HCT116 (cell line): ENCODE results near the gene SHISA6. TPM values are rescaled to one million over a fixed set of nuclear protein-coding genes. Genes with fewer than 3 reads are reported as not detected.

Experiments used
- ATAC-seq: fragments of 200-7000 bp; cut with Tn5 transposase; 2 replicates; pipeline ENCODE4 v1.9.1; 2020; ENCODE audit warnings: mild to moderate bottlenecking, moderate library complexity
- BruUV-seq: library from RNA; stranded (reverse); fragments of 400-500 nt; replicated peaks from 2 replicates; lab custom pipeline; 2021; lab: Mats Ljungman, UMichigan
- CTCF ChIA-PET: fragments of 300-600 bp; sonication (Branson Sonifier 250); formaldehyde crosslinking; loops from one replicate; lab custom pipeline; 2021; ENCODE audit warnings: antibody characterized with exemption; lab: Charles Lee
- POLR2A ChIA-PET: fragments of 300-600, 350-600 bp; sonication (Branson Sonifier 250); formaldehyde crosslinking; loops from one replicate; lab custom pipeline; 2021; ENCODE audit warnings: antibody characterized with exemption; lab: Charles Lee
- RAD21 ChIA-PET, 2 experiments: fragments of 300-600 bp; sonication (Branson Sonifier 250); formaldehyde crosslinking; loops; one replicate each; lab custom pipeline; 2023; ENCODE audit warnings: low total read pairs in 2 of 2; ENCODE audit not compliant: uncharacterized antibody in 2 of 2, unreplicated experiment in 2 of 2, low non-redundant PET in 1 of 2; lab: Charles Lee
- DNase-seq: peaks from one replicate; pipeline ENCODE4 v3.0.0-alpha.2; 2010; ENCODE audit warnings: low read depth, low spot score
- H2AFZ ChIP-seq: fragments of 200-600 bp; shearing (Covaris generic), sonication (generic); 2 replicates; pipeline ENCODE4 v1.6.1; 2017; ENCODE audit warnings: low read depth, mixed run types, mixed read lengths, antibody characterized with exemption, low read length; ENCODE audit not compliant: poor library complexity, severe bottlenecking
- H3K27ac ChIP-seq: 2 replicates; pipeline ENCODE4 v1.5.1; 2012; ENCODE audit warnings: low read depth, low read length
- H3K27me3 ChIP-seq: fragments of 200-600 bp; sonication (generic); 2 replicates; pipeline ENCODE4 v1.6.1; 2016; ENCODE audit warnings: mixed run types, low read length, mixed read lengths; ENCODE audit not compliant: insufficient read depth
- H3K36me3 ChIP-seq, 2 experiments: fragments of 200-500 bp in 1 of 2; fragments of 200-600 bp in 1 of 2; sonication (Bioruptor generic) in 1 of 2; sonication (generic) in 1 of 2; 2 replicates each; pipeline versions ENCODE4 v1.5.1 to v1.6.1; 2014 to 2016; ENCODE audit warnings: low read length in 2 of 2, inconsistent platforms in 1 of 2, mixed read lengths in 1 of 2, mixed run types in 1 of 2; ENCODE audit not compliant: insufficient read depth in 2 of 2, control insufficient read depth in 1 of 2
- H3K4me1 ChIP-seq, 2 experiments: fragments of 200-600 bp in 1 of 2; sonication (generic) in 1 of 2; 2 replicates each; pipeline versions ENCODE4 v1.5.1 to v1.6.1; 2012 to 2017; ENCODE audit warnings: low read length in 2 of 2, inconsistent platforms in 1 of 2, mild to moderate bottlenecking in 1 of 2, mixed read lengths in 1 of 2, mixed run types in 1 of 2, moderate library complexity in 1 of 2; ENCODE audit not compliant: insufficient read depth in 2 of 2, control insufficient read depth in 1 of 2
- H3K4me2 ChIP-seq: fragments of 200-600 bp; sonication (generic); 2 replicates; pipeline ENCODE4 v1.6.1; 2017; ENCODE audit warnings: mixed run types, low read length, mixed read lengths
- H3K4me3 ChIP-seq, 2 experiments: fragments of 200-600 bp in 1 of 2; sonication (generic) in 1 of 2; replicated peaks in 1 of 2; 2 replicates each; pipeline ENCODE4 v1.5.1; 2011 to 2016; ENCODE audit warnings: low read length in 2 of 2, control low read depth in 1 of 2, low read depth in 1 of 2, mild to moderate bottlenecking in 1 of 2, mixed read lengths in 1 of 2, mixed run types in 1 of 2
- H3K79me2 ChIP-seq: fragments of 200-600 bp; sonication (generic); 2 replicates; pipeline ENCODE4 v1.6.1; 2017; ENCODE audit warnings: mild to moderate bottlenecking, mixed run types, low read length, moderate library complexity, mixed read lengths; ENCODE audit not compliant: insufficient read depth
- H3K9ac ChIP-seq: fragments of 200-600 bp; sonication (generic); 2 replicates; pipeline ENCODE4 v1.6.1; 2016; ENCODE audit warnings: low read length, mixed read lengths
- H3K9me2 ChIP-seq: fragments of 200-600 bp; sonication (generic), shearing (Covaris generic); 2 replicates; pipeline ENCODE4 v1.6.1; 2017; ENCODE audit warnings: mixed run types, mild to moderate bottlenecking, moderate library complexity; ENCODE audit not compliant: insufficient read depth
- H3K9me3 ChIP-seq, 2 experiments: fragments of 200-500 bp in 1 of 2; fragments of 200-600 bp in 1 of 2; sonication (Bioruptor generic) in 1 of 2; sonication (generic) in 1 of 2; 2 replicates each; pipeline ENCODE4 v1.6.1; 2014 to 2017; ENCODE audit warnings: low read length in 2 of 2, mixed read lengths in 2 of 2, inconsistent platforms in 1 of 2, low read depth in 1 of 2, mild to moderate bottlenecking in 1 of 2, mixed run types in 1 of 2, moderate library complexity in 1 of 2; ENCODE audit not compliant: control insufficient read depth in 1 of 2, insufficient read depth in 1 of 2
- H4K20me1 ChIP-seq: fragments of 200-600 bp; sonication (generic), shearing (Covaris generic); 2 replicates; pipeline ENCODE4 v1.6.1; 2017; ENCODE audit warnings: mixed run types, mild to moderate bottlenecking, moderate library complexity; ENCODE audit not compliant: insufficient read depth
- CBX3 ChIP-seq: IDR thresholded peaks from 2 replicates; pipeline ENCODE4 v1.6.1; 2012; ENCODE audit warnings: low read depth
- CEBPB ChIP-seq: IDR thresholded peaks from 2 replicates; pipeline ENCODE4 v1.6.1; 2012; ENCODE audit warnings: low read depth
- CTCF ChIP-seq, 3 experiments: fragments of 200-600 bp in 1 of 3; sonication (generic) in 1 of 3; IDR thresholded peaks in 2 of 3; conservative IDR thresholded peaks in 1 of 3; 2 replicates each; pipeline ENCODE4 v1.5.1; 2012 to 2017; ENCODE audit warnings: low read depth in 2 of 3, low read length in 2 of 3, antibody characterized with exemption in 1 of 3, borderline replicate concordance in 1 of 3, control low read depth in 1 of 3, mild to moderate bottlenecking in 1 of 3, mixed read lengths in 1 of 3, mixed run types in 1 of 3, moderate library complexity in 1 of 3; ENCODE audit not compliant: insufficient read depth in 1 of 3
- EGR1 ChIP-seq: IDR thresholded peaks from 2 replicates; pipeline ENCODE4 v1.6.1; 2012; ENCODE audit warnings: low read depth
- ELF1 ChIP-seq: IDR thresholded peaks from 2 replicates; pipeline ENCODE4 v1.6.1; 2012; ENCODE audit warnings: low read depth, borderline replicate concordance
- FOSL1 ChIP-seq: IDR thresholded peaks from 2 replicates; pipeline ENCODE4 v1.6.1; 2012; ENCODE audit warnings: low read depth
- JUND ChIP-seq: IDR thresholded peaks from 2 replicates; pipeline ENCODE4 v1.6.1; 2012
- POLR2A ChIP-seq: IDR thresholded peaks from 2 replicates; pipeline ENCODE4 v1.7.0; 2011; ENCODE audit warnings: borderline replicate concordance; ENCODE audit not compliant: insufficient read depth, insufficient read length; ENCODE audit errors: extremely low read depth
- REST ChIP-seq: IDR thresholded peaks from 2 replicates; pipeline ENCODE4 v1.6.1; 2012; ENCODE audit warnings: low read depth
- SP1 ChIP-seq: IDR thresholded peaks from 2 replicates; pipeline ENCODE4 v1.6.1; 2012; ENCODE audit warnings: low read depth
- SRF ChIP-seq: IDR thresholded peaks from 2 replicates; pipeline ENCODE4 v1.6.1; 2012; ENCODE audit warnings: low read depth
- TCF7L2 ChIP-seq: IDR thresholded peaks from 2 replicates; pipeline ENCODE4 v1.7.0; 2011; ENCODE audit warnings: borderline replicate concordance, inconsistent platforms; ENCODE audit not compliant: insufficient read depth, insufficient read length; ENCODE audit errors: extremely low read depth
- YY1 ChIP-seq: IDR thresholded peaks from 2 replicates; pipeline ENCODE4 v1.6.1; 2011; ENCODE audit warnings: low read length, low read depth, moderate library complexity, mild to moderate bottlenecking; ENCODE audit not compliant: insufficient replicate concordance; ENCODE audit errors: extremely low read depth
- intact Hi-C: fragments of 100-400 bp; cut with micrococcal nuclease; formaldehyde crosslinking; loops from 2 replicates; pipeline ENCODE4 v1.10.0; 2022
- total RNA-seq: library from RNA; stranded (reverse); gene quantifications from one replicate; pipeline ENCODE4 v1.2.1, GENCODE V29; 2021; ENCODE audit not compliant: unreplicated experiment

Gene SHISA6
- total RNA-seq, 1 experiment from 2014 or later = not detected

GRCh38 chr17:11559601-11560000 lies 318.6 kb downstream of the SHISA6 start:
- intact Hi-C loops = no loop called here
- TF ChIP-seq EGR1 = no peak
- no peak for TF ChIP-seq CTCF (IDR thresholded peaks at IDR 0.05 in 2 of 3, conservative IDR thresholded peaks at IDR 0.05 in 1 of 3; ENCODE audit: borderline replicate concordance in 1 of 3, insufficient read depth in 1 of 3, low read depth in 2 of 3, low read length in 2 of 3)
- no peak for TF ChIP-seq SP1
- no peak for TF ChIP-seq FOSL1
- TF ChIP-seq TCF7L2 = no peak
- no peak for TF ChIP-seq CBX3
- no peak for TF ChIP-seq SRF
- TF ChIP-seq POLR2A = no peak
- TF ChIP-seq YY1 = no peak
- TF ChIP-seq JUND = no peak
- TF ChIP-seq CEBPB = no peak
- no peak for TF ChIP-seq ELF1
- no peak for TF ChIP-seq REST
- no peaks in the 10 kb centered on the region for H3K9me2 ChIP-seq
- no peaks in the 10 kb centered on the region for H3K79me2 ChIP-seq
- no peaks in the 10 kb centered on the region for H3K27me3 ChIP-seq
- H4K20me1 ChIP-seq = no peaks in the 10 kb centered on the region
- ChIA-PET POLR2A (no interaction called here), RAD21 (no interaction called here), CTCF (no interaction called here)
- H3K4me3 ChIP-seq = no peak overlapping the region
- peaks cover 0 to 13% of the 10 kb centered on the region in 2 experiments; a peak in 1 of 4 replicates for H3K9me3 ChIP-seq
- H3K36me3 ChIP-seq = no peaks in the 10 kb centered on the region
- H3K27ac ChIP-seq = no peak overlapping the region
- no peak overlapping the region for H2AFZ ChIP-seq
- ATAC-seq (no peak), DNase-seq (no peak)
- H3K9ac ChIP-seq = no peak overlapping the region
- no peaks in the 10 kb centered on the region for H3K4me1 ChIP-seq
- no TSS peak for BruUV-seq
- no peak overlapping the region for H3K4me2 ChIP-seq
